ENCODE data around the gene OR2H1.

The OR2H1 gene

DNA sequence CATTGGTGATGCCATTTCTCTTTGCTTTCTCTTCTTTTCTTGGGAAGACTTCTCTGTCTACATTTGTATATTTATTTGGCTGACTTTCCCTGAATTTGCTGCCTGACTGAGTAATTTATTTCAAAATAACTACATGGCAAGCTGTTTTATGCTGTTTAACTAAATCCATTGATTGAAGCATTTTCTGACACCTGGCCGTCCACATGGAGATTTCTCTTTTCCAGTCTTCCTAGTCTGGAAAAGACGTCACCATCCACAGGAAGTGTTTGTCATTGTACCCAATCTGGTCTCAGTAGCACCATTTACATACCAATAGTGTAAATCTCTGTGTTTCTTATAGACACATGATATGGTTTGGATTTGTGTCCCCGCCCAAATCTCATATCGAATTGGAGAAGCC, 40.0 kb downstream of the OR2H1 start:
- DNase-seq (ENCODE audit: extremely low spot score) = no peak
- POLR2A ChIA-PET = no interaction called here
- CTCF ChIA-PET = no interaction called here
- TF ChIP-seq, protein P1, sequence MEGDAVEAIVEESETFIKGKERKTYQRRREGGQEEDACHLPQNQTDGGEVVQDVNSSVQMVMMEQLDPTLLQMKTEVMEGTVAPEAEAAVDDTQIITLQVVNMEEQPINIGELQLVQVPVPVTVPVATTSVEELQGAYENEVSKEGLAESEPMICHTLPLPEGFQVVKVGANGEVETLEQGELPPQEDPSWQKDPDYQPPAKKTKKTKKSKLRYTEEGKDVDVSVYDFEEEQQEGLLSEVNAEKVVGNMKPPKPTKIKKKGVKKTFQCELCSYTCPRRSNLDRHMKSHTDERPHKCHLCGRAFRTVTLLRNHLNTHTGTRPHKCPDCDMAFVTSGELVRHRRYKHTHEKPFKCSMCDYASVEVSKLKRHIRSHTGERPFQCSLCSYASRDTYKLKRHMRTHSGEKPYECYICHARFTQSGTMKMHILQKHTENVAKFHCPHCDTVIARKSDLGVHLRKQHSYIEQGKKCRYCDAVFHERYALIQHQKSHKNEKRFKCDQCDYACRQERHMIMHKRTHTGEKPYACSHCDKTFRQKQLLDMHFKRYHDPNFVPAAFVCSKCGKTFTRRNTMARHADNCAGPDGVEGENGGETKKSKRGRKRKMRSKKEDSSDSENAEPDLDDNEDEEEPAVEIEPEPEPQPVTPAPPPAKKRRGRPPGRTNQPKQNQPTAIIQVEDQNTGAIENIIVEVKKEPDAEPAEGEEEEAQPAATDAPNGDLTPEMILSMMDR (IDR thresholded peaks at IDR 0.05; ENCODE audit: control extremely low read depth, extremely low read depth, low read depth, missing control alignments) = no peak

GRCh38 chr6:29499704-29500103, 42.7 kb downstream of the OR2H1 start:
- TF ChIP-seq, protein P1 (IDR thresholded peaks at IDR 0.05; ENCODE audit: control extremely low read depth, extremely low read depth, low read depth, missing control alignments) = no peak
- ChIA-PET POLR2A (no interaction called here), CTCF (no interaction called here)
- DNase-seq (ENCODE audit: extremely low spot score) = no peak

DNA sequence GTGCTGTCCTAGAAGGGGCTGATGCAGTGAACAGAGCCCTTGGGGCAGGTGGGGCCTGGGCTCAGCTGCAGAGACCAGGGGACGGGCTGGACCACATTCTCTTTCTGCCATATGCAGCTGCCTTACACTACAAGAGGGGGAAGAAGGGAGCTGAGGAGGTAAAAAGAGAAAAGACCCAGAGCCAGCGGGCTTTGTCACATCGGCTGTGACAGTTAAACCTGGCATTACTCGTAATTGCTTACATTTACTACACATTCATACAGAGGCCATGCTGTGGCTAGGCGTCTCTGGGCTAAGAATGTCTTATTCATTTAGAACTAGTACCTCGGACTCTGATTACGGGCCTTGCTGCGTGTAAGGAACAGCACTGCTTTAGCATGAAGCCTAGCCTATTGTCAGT, 43.6 kb downstream of the OR2H1 start:
- TF ChIP-seq, protein P1 (IDR thresholded peaks at IDR 0.05; ENCODE audit: control extremely low read depth, extremely low read depth, low read depth, missing control alignments) = no peak
- ChIA-PET POLR2A (no interaction called here), CTCF (no interaction called here)
- no peak for DNase-seq (ENCODE audit: extremely low spot score)

DNA sequence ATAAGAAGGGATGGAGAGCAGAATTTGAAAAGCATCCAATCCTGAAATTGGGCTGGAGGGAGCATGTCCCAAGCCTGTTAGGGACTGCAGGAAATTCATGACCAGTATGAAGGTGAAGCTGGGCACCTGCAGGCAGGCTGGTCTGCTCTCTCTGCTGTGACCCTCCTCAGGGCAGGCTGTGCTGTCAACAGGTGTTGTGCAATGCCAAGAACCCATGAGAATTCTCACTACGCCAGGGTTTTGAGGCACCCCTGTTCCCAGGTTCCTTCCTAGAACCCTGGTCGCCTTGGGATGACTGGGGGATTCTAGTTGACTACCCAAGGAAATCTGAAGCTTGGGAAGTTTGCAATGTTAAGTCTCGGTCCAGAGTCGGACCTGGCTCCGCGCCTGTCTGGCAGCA, 44.2 kb downstream of the OR2H1 start:
- ChIA-PET POLR2A (no interaction called here), CTCF (no interaction called here)
- no peak for DNase-seq (ENCODE audit: extremely low spot score)
- TF ChIP-seq, protein P1 (IDR thresholded peaks at IDR 0.05; ENCODE audit: control extremely low read depth, extremely low read depth, low read depth, missing control alignments) = no peak

GRCh38 chr6:29502181-29502580, 45.2 kb downstream of the OR2H1 start:
- ChIA-PET CTCF (no interaction called here), POLR2A (no interaction called here)
- TF ChIP-seq, protein P1 (IDR thresholded peaks at IDR 0.05; ENCODE audit: control extremely low read depth, extremely low read depth, low read depth, missing control alignments) = no peak
- no peak for DNase-seq (ENCODE audit: extremely low spot score)

DNA sequence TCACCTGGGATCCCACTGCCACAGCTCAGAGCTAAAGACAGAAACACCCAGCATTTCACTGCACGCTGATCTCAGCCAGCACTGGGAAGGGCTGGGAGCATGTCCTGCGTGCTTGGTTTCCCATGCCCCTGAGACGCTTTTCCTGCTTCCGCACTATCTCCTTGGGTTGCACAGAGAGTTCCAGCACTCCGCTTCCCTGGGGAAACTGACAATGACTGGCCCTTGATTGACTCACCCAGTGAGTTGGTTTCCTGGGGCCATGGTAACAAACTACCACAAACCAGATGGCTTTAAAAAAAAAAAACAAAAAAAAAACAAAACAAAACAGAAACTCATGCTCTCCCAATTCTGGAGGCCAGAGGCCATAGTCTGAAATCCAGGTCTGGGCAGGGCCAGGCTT, 45.6 kb downstream of the OR2H1 start:
- no peak for DNase-seq (ENCODE audit: extremely low spot score)
- POLR2A ChIA-PET = no interaction called here
- CTCF ChIA-PET = no interaction called here
- TF ChIP-seq, protein P1 (IDR thresholded peaks at IDR 0.05; ENCODE audit: control extremely low read depth, extremely low read depth, low read depth, missing control alignments) = no peak

- POLR2A ChIA-PET = no interaction called here
- DNase-seq (ENCODE audit: extremely low spot score) = no peak
- CTCF ChIA-PET = no interaction called here
- TF ChIP-seq, protein P1 (IDR thresholded peaks at IDR 0.05; ENCODE audit: control extremely low read depth, extremely low read depth, low read depth, missing control alignments) = no peak
These were observed 48.0 kb downstream of the OR2H1 start for GRCh38 chr6:29504961-29505360.
